Measurements from ENCODE around the gene ZNF426. TPM values are rescaled to one million over a fixed set of nuclear protein-coding genes. Genes with fewer than 3 reads are reported as not detected.

Gene ZNF426
- total RNA-seq, 1 donor from 2014 or later, result 10.9 TPM

Other genes with a start within 250 kb of the ZNF426 start
- gene ZNF699, start 228.8 kb downstream of the ZNF426 start, total RNA-seq, result 4.4 and 4.5 TPM in 2 replicates
- gene ZNF559, start 214.5 kb downstream of the ZNF426 start, total RNA-seq, result 8.2 and 9.5 TPM in 2 replicates
- 0.09 TPM in 1 of 2 replicates, not detected in the other for gene ZNF177, start 175.6 kb downstream of the ZNF426 start, total RNA-seq
- gene ZNF266, start 103.1 kb downstream of the ZNF426 start, total RNA-seq, result 24.9 and 25.3 TPM in 2 replicates
- not detected in 2 replicates for gene ZNF560, start 40.0 kb downstream of the ZNF426 start, total RNA-seq
- gene ZNF121, start 45.9 kb upstream of the ZNF426 start, total RNA-seq, result 63.9 and 69.4 TPM in 2 replicates
- gene ZNF561, start 82.6 kb upstream of the ZNF426 start, total RNA-seq, result 35.3 and 37.2 TPM in 2 replicates
- 15.9 and 16.9 TPM in 2 replicates for gene ZNF562, start 136.5 kb upstream of the ZNF426 start, total RNA-seq
- 2.2 and 3.4 TPM in 2 replicates for gene ZNF846, start 230.1 kb upstream of the ZNF426 start, total RNA-seq

Measured in activated CD4-positive, alpha-beta T cell treated with anti-CD3 and anti-CD28 coated beads, Interleukin-2, amount 10 ng/mL, durations not matched to agents 24 days and 14 days (primary cell).